Body of pancreas (tissue), 4 donors: ENCODE data around the gene MEN1.

Experiments used
- POLR2A ChIP-seq, 3 donors: fragments of 450-650 bp; IDR thresholded peaks; one replicate each; pipeline ENCODE4 v1.6.1; 2016; ENCODE audit warnings: antibody characterized with exemption in 3 of 3, mild to moderate bottlenecking in 2 of 3
- TF ChIP-seq, protein P1 (sequence below), 7 experiments: fragments of 450-650 bp in 4 of 7; fragments of 200-600 bp in 3 of 7; sonication (generic) in 3 of 7; IDR thresholded peaks; one replicate each; pipeline ENCODE4 v1.5.1; 2016 to 2019; ENCODE audit warnings: antibody characterized with exemption in 7 of 7

DNA sequence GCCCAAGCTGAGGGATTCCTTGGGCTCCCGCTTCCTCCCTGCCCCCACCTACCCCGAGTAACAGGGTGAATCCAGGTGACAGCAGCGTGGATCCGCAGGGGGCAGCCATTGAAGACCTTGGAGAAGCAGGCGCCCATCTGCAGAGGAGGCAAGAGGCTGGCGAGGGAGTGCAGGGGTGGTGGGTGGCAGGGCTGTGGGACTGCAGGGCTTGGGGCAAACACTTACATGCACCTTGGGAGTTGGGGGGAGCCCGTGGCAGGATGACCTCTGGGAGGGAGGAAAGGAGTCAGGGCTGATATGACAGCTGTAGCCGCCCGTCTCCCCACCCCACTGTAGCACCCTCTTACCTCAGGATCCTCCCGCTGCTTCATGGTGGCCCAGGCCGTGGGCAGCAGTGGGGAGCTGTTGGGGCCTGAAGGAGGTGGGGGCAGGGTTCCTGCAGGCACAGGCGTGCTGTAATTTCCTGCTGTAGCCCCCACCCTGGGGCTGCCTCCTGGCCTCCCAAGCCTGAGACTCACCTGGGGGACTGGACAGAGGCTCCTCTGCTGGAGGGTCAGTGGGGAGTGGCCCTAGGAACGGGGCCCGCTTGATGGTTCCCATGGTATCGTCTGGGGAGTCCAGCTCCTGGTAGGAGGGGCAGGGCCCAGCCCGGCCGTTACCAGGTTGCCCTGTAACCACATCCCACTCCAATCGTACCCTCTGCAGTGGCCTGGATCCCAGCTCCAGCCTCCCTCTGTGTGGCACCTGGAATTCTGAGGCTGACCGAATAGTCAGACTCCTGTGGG lies 13.4 kb downstream of the MEN1 start:
- TF ChIP-seq, protein P1, sequence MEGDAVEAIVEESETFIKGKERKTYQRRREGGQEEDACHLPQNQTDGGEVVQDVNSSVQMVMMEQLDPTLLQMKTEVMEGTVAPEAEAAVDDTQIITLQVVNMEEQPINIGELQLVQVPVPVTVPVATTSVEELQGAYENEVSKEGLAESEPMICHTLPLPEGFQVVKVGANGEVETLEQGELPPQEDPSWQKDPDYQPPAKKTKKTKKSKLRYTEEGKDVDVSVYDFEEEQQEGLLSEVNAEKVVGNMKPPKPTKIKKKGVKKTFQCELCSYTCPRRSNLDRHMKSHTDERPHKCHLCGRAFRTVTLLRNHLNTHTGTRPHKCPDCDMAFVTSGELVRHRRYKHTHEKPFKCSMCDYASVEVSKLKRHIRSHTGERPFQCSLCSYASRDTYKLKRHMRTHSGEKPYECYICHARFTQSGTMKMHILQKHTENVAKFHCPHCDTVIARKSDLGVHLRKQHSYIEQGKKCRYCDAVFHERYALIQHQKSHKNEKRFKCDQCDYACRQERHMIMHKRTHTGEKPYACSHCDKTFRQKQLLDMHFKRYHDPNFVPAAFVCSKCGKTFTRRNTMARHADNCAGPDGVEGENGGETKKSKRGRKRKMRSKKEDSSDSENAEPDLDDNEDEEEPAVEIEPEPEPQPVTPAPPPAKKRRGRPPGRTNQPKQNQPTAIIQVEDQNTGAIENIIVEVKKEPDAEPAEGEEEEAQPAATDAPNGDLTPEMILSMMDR (IDR thresholded peaks at IDR 0.05), result no peak
- no peak for TF ChIP-seq POLR2A (IDR thresholded peaks at IDR 0.05)
